A549 treated with DMSO at 1 μM for 4 hours (cell line): ENCODE results near the gene ZC2HC1C. TPM values are rescaled to one million over a fixed set of nuclear protein-coding genes. Genes with fewer than 3 reads are reported as not detected.

Experiments used
- total RNA-seq: library from RNA; stranded (reverse); fragments of 200-300 nt; extraction: Qiagen RNA extraction; gene quantifications from 5 replicates; pipeline ENCODE4 v1.2.3, GENCODE V29; 2022; ENCODE audit warnings: low read depth

The ZC2HC1C gene, protein sequence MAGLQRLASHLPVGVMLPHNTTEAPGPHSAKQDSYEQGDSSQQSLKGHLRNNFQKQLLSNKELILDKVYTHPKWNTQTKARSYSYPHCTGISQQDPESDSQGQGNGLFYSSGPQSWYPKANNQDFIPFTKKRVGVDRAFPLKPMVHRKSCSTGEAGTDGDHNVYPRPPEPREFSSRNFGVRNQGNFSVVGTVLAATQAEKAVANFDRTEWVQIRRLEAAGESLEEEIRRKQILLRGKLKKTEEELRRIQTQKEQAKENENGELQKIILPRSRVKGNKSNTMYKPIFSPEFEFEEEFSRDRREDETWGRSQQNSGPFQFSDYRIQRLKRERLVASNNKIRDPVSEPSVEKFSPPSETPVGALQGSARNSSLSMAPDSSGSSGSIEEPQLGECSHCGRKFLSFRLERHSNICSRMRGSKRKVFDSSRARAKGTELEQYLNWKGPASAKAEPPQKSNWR
- total RNA-seq: 2.8 to 4.1 TPM (median 3.5 TPM) in 5 replicates

DNA sequence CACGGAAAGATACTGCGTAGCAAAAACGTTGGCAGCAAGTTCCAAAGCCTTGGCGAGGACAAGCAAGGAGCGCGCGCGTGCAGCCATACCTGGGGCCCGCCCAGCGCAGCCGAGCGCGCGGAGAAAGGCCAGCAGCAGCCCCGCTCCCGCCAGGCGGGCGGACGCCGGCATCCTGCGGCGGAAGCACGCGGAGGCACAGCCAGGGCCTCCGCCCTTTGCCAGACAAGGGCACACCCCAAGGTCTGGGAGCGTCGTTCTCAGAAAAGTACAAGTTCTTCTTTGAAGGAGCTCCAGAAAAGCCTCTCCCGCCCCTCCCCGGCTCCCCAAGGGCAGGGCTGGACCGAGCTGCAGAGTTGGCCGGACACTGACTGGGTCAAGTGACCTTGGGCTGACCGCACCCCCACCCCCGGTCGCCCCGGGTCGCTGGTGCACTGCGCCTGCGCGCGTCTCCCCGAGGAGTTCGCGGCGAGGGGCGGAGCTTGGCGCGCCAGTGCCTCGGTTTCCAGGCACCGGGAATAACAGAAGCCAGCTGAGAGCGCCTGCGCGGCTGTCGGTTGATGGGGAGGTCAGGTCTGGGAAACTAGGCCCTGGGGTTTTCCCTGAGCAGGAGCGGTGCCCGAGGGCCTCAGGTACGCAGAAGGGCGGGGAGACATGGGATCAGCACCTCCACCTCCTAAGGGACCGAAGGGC lies at the start of gene ZC2HC1C:
Gene ZC2HC1C (plus strand): TSS at position 521 of the 690 bp plus-strand sequence. CDS start 933 bp downstream, outside the sequence.

DNA sequence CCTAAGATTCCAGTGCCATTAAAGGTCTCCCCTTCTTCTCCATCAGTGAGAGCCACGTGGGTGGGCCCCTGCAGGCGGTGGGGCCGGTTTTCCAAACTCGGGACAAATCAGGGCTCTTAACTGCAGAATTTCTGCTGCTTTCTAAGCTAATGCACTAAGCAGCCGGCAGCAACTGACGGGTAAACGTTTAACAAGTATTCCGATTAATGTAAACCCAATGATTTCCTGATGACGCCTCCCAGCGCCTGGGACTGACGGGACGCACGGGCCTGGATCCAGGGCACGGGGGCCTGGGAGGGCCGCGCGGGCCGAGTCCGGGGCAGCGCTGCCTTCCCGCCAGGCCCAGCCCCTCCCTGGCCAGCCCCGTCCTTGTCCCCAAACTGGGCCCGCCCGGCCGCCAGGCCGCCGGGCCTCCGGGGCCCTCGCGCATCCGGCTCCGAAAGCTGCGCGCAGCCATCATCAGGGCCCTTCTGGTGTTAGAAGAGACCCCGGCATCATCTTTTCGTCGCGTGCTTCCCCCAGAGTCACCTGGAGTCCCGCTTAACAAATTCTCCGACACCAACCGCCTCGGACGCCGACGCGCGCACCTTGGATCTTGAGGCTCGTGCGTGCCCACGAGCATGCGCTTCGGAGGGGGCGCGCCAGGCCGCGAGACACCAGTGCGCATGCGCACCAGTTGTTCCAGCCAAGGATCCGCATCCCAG lies 18.4 kb upstream of the ZC2HC1C start, which contains the start of gene MLH3:
Gene MLH3 (minus strand): TSS at position 616 of the 704 bp plus-strand sequence. CDS start 1,812 bp downstream, outside the sequence.

DNA sequence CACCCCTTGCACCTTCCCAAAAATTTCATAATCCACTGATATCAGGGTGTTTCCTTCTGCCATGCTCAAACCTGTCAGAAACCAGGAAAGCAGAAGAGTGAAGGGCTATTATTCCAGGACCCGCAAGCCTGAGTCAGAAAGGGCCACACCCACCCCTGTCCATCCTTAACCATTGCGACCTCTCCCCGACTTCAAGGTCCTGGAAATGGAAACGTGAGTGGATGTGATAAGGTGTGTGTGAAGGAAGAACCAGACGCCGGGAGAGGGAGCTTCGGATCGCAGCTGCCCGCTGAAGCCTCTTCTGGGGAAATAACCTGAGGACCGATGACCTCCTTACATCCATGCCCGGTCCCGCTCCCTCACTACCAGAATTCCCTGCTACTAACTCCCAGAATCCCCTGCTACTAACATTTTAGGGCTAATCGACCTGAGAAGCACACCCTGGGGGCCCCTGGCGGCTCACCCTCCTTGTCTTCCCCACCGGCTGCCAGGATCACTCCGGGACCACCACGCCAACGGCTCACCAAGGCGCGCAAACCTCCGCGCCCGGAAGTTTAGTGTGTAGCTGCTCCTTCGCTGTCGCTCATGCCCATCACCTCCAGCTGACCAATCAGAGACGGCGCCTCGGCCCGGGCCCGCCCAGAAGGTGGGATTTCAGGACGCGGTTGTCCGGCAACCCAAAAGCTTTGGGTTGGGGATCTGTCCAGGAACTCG lies 5.8 kb upstream of the ZC2HC1C start, which contains the start of gene ACYP1:
Gene ACYP1 (minus strand): TSS at position 534 of the 714 bp plus-strand sequence. CDS start 471 bp downstream, at position 63.

DNA sequence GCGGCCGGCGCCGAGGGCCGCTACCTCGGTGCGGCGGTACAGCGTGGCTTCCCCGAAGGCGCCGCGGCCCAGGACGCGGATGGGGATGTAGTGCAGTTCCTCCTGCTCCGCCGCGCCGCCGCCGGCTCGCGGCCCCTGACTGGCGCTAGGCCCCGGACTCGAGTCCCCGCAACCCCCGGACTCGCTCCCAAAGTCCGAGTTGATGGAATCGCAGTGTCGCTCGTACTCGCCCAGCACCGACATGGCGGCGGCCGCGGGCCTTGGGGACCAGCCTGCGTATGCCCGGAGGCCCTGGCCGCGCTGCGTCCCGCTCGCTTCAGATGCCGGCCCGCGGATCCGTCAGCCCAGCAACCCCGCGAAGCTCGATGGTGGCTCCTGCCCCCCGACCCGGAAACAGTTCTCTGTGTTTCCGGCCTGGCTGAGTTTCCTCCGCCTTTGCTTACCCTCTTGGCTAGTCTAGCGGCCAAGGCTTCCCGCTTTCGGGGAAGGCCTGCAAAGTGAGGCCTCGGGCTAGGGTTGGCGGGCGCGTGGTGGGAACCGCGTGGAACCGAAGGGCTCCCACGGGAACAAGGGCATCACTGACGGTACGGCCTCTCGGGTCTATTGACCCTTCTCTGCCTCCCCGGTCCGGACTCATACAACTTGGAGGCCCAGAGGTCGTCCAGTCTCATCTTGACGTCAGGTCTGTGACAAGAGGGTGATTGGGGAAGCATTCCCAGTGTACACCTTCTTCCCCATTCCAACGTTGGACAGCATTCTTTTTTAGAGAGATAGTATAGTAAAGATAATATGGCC lies 57.4 kb downstream of the ZC2HC1C start, which contains the start of gene NEK9:
Gene NEK9 (minus strand): TSS at position 370 of the 795 bp plus-strand sequence. CDS start 127 bp downstream, at position 243.

Other genes starting within 250 kb of the ZC2HC1C start
- gene PROX2, start 193.5 kb upstream of the ZC2HC1C start, total RNA-seq: not detected in 5 replicates
- 91.1 to 99.9 TPM (median 96.7 TPM) in 5 replicates for gene DLST, start 187.7 kb upstream of the ZC2HC1C start, total RNA-seq
- 0.33 to 0.92 TPM (median 0.52 TPM) in 5 replicates for gene RPS6KL1, start 146.4 kb upstream of the ZC2HC1C start, total RNA-seq
- gene PGF, start 114.0 kb upstream of the ZC2HC1C start, total RNA-seq: 2.3 to 3.9 TPM (median 3.5 TPM) in 5 replicates
- 77.5 to 83.7 TPM (median 78.2 TPM) in 5 replicates for gene EIF2B2, start 66.7 kb upstream of the ZC2HC1C start, total RNA-seq
- gene MLH3, start 18.2 kb upstream of the ZC2HC1C start, total RNA-seq: 15.2 to 20.4 TPM (median 18.3 TPM) in 5 replicates
- gene ACYP1, start 5.6 kb upstream of the ZC2HC1C start, total RNA-seq: 22.5 to 29.6 TPM (median 25.5 TPM) in 5 replicates
- 27.8 to 40.0 TPM (median 37.4 TPM) in 5 replicates for gene NEK9, start 57.4 kb downstream of the ZC2HC1C start, total RNA-seq
- 259 to 344 TPM (median 274 TPM) in 5 replicates for gene TMED10, start 107.0 kb downstream of the ZC2HC1C start, total RNA-seq
- 5.4 to 11.7 TPM (median 6.6 TPM) in 5 replicates for gene FOS, start 209.2 kb downstream of the ZC2HC1C start, total RNA-seq